Parathyroid adenoma (tissue), 2 donors: ENCODE results near the gene RALGAPA1.
"Not testable (repeated sequence)": the region's sequence is repeated elsewhere in the genome, so short reads cannot be mapped to it uniquely, and the experiment has no call there.

Experiments used
- H2AFZ ChIP-seq: fragments of 300-600 bp; sonication (generic); one replicate; pipeline ENCODE4 v1.7.0; 2017; ENCODE audit warnings: antibody characterized with exemption, mild to moderate bottlenecking
- H3K27ac ChIP-seq: fragments of 300-600 bp; sonication (generic); one replicate; pipeline ENCODE4 v1.7.0; 2017
- H3K27me3 ChIP-seq: fragments of 300-600 bp; sonication (generic); one replicate; pipeline ENCODE4 v1.7.0; 2017; ENCODE audit warnings: low read length; ENCODE audit not compliant: control insufficient read depth, insufficient read depth
- H3K36me3 ChIP-seq: fragments of 300-600 bp; sonication (generic); one replicate; pipeline ENCODE4 v1.7.0; 2017; ENCODE audit warnings: low read length; ENCODE audit not compliant: control insufficient read depth, insufficient read depth
- H3K4me1 ChIP-seq: fragments of 300-600 bp; sonication (generic); one replicate; pipeline ENCODE4 v1.7.0; 2017; ENCODE audit warnings: control low read depth
- H3K4me2 ChIP-seq: fragments of 300-600 bp; sonication (generic); one replicate; pipeline ENCODE4 v1.7.0; 2017; ENCODE audit warnings: low read length
- H3K4me3 ChIP-seq: fragments of 300-600 bp; sonication (generic); one replicate; pipeline ENCODE4 v1.7.0; 2017; ENCODE audit warnings: low read depth, low read length
- H3K79me2 ChIP-seq: fragments of 300-600 bp; sonication (generic); one replicate; pipeline ENCODE4 v1.7.0; 2017; ENCODE audit warnings: control low read depth
- H3K9ac ChIP-seq: fragments of 300-600 bp; sonication (generic); one replicate; pipeline ENCODE4 v1.7.0; 2017; ENCODE audit warnings: mild to moderate bottlenecking
- H3K9me3 ChIP-seq: fragments of 300-600 bp; sonication (generic); one replicate; pipeline ENCODE4 v1.7.0; 2017; ENCODE audit warnings: low read length; ENCODE audit not compliant: control insufficient read depth
- TF ChIP-seq, protein P1 (sequence below): fragments of 300-600 bp; sonication (generic); IDR thresholded peaks from one replicate; pipeline ENCODE4 v1.7.0; 2017; ENCODE audit warnings: antibody characterized with exemption, mild to moderate bottlenecking
- donor health status: primary hyperparathyroidism.

Gene RALGAPA1

DNA sequence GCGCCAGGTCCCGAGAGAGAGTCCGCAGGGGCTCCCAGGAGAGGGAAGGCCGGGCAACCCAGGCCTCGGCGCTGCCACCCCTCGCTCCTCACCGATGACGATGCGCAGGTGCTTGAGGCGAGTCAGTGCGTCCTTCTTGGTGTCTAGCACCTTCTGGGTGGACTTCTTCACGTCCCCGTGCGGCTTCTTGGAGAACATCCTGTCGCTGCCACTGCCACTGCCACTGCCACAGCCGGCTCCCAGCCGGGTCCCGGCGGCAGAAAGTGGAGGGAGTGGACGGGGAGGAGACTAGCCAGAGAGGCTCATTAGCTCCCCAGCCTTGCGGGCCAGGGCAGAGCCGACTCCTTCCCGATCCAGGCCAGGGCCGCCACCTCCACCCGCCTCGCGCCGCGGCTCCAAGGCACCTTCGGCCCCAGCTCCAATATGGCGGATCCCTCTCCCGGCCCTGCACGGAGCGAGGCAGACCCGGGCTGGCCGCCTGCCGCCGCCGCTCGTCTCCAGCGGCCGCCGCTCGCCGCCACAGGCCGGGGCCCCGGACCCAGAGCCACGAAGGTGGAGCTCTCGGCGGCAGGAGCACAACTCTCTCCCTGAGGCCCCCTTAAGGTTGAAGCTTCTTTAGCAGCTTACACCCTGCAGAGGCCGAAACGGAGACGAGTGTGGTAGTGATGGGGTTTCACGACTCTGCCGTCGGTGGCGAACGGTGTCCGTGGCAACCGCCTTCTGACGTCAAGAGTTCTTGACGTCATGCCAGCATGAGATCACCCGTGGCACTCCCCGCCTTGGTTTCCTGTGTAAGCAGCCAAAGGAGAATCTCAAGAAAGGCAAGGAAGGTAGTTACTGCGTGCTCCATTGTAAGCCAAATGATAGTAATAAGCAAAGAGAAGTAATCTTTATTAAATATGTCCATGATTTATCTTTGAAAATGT is at the start of gene RALGAPA1:
Gene RALGAPA1 (minus strand): TSS at position 658 of the 926 bp plus-strand sequence. CDS start 460 bp downstream, at position 198.
- Histone ChIP-seq H3K27ac (peak within 1 kb of the TSS; percentile 87), H3K9ac (peak within 1 kb of the TSS; percentile 51), H3K4me2 (peak within 1 kb of the TSS; percentile 72), H3K4me3 (peak within 1 kb of the TSS; percentile 84), H3K79me2 (peaks cover 23% of the 10 kb centered on the region), H3K4me1 (peaks cover 14% of the 10 kb centered on the region), H2AFZ (peak within 1 kb of the TSS; percentile 88)
- not testable (repeated sequence) for H3K27me3 ChIP-seq, H3K36me3 ChIP-seq, H3K9me3 ChIP-seq
- TF ChIP-seq, protein P1, sequence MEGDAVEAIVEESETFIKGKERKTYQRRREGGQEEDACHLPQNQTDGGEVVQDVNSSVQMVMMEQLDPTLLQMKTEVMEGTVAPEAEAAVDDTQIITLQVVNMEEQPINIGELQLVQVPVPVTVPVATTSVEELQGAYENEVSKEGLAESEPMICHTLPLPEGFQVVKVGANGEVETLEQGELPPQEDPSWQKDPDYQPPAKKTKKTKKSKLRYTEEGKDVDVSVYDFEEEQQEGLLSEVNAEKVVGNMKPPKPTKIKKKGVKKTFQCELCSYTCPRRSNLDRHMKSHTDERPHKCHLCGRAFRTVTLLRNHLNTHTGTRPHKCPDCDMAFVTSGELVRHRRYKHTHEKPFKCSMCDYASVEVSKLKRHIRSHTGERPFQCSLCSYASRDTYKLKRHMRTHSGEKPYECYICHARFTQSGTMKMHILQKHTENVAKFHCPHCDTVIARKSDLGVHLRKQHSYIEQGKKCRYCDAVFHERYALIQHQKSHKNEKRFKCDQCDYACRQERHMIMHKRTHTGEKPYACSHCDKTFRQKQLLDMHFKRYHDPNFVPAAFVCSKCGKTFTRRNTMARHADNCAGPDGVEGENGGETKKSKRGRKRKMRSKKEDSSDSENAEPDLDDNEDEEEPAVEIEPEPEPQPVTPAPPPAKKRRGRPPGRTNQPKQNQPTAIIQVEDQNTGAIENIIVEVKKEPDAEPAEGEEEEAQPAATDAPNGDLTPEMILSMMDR = peak; percentile 45

DNA sequence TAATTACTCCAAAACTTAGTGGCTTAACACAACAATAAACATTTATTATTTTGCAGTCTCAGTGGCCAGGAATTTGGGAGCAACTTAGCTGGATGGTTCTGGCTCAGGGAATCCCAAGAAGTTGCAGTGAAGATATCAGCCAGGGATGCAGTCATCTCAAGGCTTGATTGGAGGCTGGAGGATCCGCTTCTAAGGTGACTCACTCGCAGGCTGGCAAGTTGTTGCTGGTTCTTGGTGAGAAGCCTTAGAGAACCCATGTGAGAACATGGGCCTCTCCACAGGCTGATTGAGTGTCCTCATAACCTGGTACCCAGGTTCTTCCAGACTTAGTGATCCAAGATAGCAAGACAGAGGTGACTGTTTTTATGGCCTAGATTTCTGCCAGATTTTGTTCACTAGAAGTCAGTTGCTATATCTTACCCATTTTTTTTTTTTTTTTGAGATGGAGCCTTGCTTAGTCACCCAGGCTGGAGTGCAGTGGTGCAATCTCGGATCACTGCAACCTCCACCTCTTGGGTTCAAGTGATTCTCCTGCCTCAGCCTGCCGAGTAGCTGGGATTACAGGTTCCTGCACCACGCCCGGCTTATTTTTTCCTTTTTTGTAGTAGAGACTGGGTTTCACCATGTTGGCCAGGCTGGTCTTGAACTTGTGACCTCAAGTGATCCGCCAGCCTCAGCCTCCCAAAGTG is 49.6 kb upstream of the RALGAPA1 start:
- TF ChIP-seq, protein P1 = no peak
- Histone ChIP-seq H3K36me3 (no peaks in the 10 kb centered on the region), H3K27me3 (no peaks in the 10 kb centered on the region), H3K9me3 (no peaks in the 10 kb centered on the region), H3K9ac (no peak overlapping the region), H3K79me2 (no peaks in the 10 kb centered on the region), H3K4me1 (no peaks in the 10 kb centered on the region), H3K4me2 (no peak overlapping the region), H3K27ac (no peak overlapping the region), H3K4me3 (no peak overlapping the region), H2AFZ (no peak overlapping the region)

DNA sequence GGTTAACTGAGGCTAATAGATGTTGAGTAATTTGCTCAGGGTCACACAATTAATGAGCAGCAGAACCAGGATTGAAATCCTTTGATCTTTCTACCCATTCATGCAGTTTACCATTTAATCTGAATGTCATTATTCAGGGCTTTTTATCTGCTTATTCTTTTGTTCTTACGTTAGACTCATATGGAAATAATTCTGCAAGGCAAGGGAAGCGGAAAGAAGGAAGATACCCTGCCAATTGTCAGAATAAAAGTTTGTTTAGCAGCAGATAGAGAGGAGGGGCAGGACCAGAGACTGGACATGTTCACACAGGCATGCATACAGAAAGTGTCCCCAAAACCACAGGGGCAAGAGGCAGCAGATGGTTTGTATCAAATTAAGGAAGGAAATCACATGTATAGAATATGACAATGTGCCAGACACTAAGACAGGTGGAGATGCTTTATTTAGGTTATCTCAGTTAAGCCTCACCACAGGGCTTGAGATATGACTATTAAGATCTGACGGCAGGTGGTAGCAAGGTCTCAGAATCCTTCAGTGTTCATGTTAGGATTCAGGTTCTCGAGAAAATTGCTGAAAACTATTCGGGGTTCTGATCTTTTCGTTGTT is 46.9 kb upstream of the RALGAPA1 start:
- H3K36me3 ChIP-seq = no peaks in the 10 kb centered on the region
- no peak overlapping the region for H3K27ac ChIP-seq
- no peak overlapping the region for H3K4me3 ChIP-seq
- H3K9ac ChIP-seq = no peak overlapping the region
- no peak overlapping the region for H3K4me2 ChIP-seq
- TF ChIP-seq, protein P1 = no peak
- H3K79me2 ChIP-seq = peaks cover 2% of the 10 kb centered on the region
- no peaks in the 10 kb centered on the region for H3K4me1 ChIP-seq
- no peaks in the 10 kb centered on the region for H3K9me3 ChIP-seq
- no peaks in the 10 kb centered on the region for H3K27me3 ChIP-seq
- no peak overlapping the region for H2AFZ ChIP-seq

DNA sequence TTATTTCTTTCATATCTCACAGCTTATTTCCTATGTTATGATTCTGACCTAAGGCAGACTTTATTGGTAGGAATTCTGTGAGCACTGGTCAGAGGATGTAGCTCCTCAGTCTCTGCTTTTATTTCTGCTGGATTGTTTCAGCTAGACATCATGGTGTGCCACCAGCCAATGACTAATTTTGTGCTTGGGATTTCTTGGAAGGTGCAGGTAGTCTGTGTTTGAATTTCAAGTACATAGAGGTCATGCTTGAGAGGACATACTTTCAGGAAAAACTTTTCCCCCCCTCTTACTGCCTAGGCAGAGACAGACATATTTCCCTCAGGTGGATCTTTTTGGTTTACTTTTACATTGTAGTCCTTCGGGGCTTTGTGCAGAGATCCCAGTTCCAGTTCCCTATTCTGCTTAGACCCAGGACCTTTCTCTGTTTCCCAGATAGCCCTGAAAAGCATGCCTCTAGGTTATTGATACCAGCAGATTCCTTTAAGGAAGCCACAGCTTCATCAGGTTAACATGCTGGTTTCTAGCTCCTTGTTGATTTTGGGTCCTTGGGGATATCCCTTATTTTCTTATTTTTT is 45.7 kb upstream of the RALGAPA1 start:
- peaks cover 2% of the 10 kb centered on the region for H3K79me2 ChIP-seq
- H3K9me3 ChIP-seq = no peaks in the 10 kb centered on the region
- TF ChIP-seq, protein P1 = no peak
- no peak overlapping the region for H3K27ac ChIP-seq
- H2AFZ ChIP-seq = no peak overlapping the region
- H3K9ac ChIP-seq = no peak overlapping the region
- no peak overlapping the region for H3K4me3 ChIP-seq
- H3K4me1 ChIP-seq = no peaks in the 10 kb centered on the region
- H3K27me3 ChIP-seq = no peaks in the 10 kb centered on the region
- no peak overlapping the region for H3K4me2 ChIP-seq
- no peaks in the 10 kb centered on the region for H3K36me3 ChIP-seq
